Epithelial cell of esophagus (primary cell): ENCODE measurements around the gene ARHGAP23.
A peak's percentile ranks its signal among the peaks of the same experiment; 100 is the strongest.

Source experiments
- DNase-seq: peaks from one replicate; pipeline ENCODE4 v3.0.0; 2010; ENCODE audit warnings: low read depth
- H3K4me3 ChIP-seq: 2 replicates; pipeline ENCODE4 v1.5.1; 2011; ENCODE audit warnings: mild to moderate bottlenecking, low read length, control low read depth
- CTCF ChIP-seq: IDR thresholded peaks from 2 replicates; pipeline ENCODE4 v1.5.1; 2011; ENCODE audit warnings: low read depth, mild to moderate bottlenecking, low read length, control low read depth, inconsistent platforms; ENCODE audit not compliant: insufficient read depth; ENCODE audit errors: missing control alignments

The ARHGAP23 gene

DNA sequence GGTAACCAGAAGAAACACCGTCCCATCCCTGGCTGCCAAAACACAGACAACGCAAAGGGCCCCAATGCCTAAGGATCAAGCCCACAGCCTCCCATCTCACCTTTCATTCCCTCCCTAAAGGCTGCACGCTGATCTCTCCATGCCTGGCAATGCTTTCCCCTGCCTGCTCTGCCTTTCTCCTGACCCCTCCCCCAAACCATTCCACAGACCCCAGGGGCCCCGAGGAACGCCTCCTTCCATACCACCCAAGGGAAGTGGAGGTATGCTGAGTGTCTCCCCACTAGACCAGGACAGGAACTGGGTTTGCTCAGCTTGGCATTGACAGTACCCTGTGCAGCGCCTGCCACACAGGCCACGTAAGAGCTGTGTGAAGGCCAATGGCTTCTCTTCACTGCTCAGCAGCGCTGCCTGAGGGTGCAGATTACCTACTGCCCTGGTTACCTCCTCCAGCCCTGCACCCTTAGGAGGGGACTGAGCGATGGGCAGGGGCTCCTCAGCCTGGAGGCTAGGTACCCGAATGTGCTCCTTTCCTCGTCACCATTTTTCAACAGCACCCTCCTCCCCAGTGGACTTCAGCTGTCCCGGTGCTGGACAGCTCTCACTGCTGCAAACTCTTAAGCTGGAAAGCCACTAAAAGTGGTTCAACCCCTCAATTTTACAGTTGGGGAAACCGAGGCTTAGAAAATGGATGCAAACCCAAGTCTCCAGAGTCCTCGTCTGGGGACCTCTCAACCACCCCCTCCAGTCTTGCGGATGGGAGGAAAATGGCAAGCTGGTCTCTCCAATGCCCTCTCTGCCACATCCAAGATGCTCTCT, 132.4 kb downstream of the ARHGAP23 start:
- H3K4me3 ChIP-seq = no peak overlapping the region
- TF ChIP-seq CTCF = no peak
- peak; percentile 54 for DNase-seq

DNA sequence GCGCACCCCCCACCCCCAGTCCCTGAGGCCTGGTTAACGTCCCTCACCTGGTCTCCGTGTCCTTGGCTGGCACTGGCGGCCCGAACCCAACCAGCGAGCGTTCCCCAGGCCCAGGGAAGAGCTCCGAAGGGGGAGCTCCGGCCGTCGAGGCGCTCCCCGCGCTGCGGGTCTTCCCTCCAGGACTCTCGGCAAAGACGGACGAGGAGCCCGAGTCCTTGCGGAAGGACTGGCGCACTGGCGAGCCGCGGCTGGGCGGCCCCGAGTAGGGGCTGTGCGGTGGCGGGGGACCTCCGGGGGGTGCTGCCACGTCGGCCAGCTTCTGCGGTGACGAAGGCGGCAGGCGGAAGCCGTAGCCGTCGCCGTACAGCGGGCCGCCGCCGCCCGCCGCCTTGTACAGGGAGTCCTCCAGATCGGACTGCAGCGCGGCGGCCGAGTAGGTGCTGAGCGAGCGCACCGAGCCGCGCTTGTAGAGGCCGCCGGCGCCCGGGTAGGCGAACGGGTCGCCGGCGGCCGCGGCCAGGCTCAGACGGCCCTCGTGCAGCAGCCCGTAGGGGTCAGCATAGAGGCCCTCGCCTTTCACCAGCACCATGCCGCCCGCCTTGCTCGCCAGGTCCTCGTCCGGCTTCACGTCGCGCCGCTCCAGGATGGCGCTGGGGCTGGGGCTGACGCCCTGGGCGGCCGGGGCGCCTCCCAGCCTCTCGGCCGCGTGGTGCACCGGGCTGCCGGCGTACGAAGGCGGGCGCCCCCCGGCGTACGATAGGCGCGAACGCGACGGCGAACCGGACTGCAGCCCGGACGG, 133.4 kb downstream of the ARHGAP23 start:
- DNase-seq = no peak
- no peak overlapping the region for H3K4me3 ChIP-seq
- no peak for TF ChIP-seq CTCF
